Stimulated activated naive CD8-positive, alpha-beta T cell treated with anti-CD3 and anti-CD28 coated beads, Interleukin-15, amount 100 ng/mL, for 72 hours (primary cell): ENCODE measurements around the gene POLD3.
A peak's percentile ranks its signal among the peaks of the same experiment; 100 is the strongest.
"Not testable (repeated sequence)": the region's sequence is repeated elsewhere in the genome, so short reads cannot be mapped to it uniquely, and the experiment has no call there.

ENCODE experiments used
- ATAC-seq: fragments of 150-1000 bp; cut with Tn5 transposase; 2 replicates; pipeline ENCODE4 v1.10.0; 2021; ENCODE audit warnings: mild to moderate bottlenecking, moderate library complexity
- DNase-seq, 2 donors: peaks; one replicate each; pipeline ENCODE4 v3.0.0; 2021 to 2022
- H3K27ac Mint-ChIP-seq, 2 donors: one replicate each; pipeline ENCODE4 v1.8.0; 2022; ENCODE audit warnings: mild to moderate bottlenecking in 2 of 2, mixed read lengths in 2 of 2, moderate library complexity in 2 of 2
- H3K27me3 Mint-ChIP-seq: one replicate; pipeline ENCODE4 v1.8.0; 2022; ENCODE audit warnings: mixed read lengths
- H3K4me1 Mint-ChIP-seq: one replicate; pipeline ENCODE4 v1.8.0; 2022; ENCODE audit warnings: mild to moderate bottlenecking, mixed read lengths
- H3K4me3 Mint-ChIP-seq, 2 donors: one replicate each; pipeline ENCODE4 v1.8.0; 2022; ENCODE audit warnings: mild to moderate bottlenecking in 2 of 2, mixed read lengths in 2 of 2, moderate library complexity in 1 of 2
- H3K9me3 Mint-ChIP-seq, 2 donors: one replicate each; pipeline ENCODE4 v1.8.0; 2022; ENCODE audit warnings: mixed read lengths in 2 of 2

POLD3 gene

GRCh38 chr11:74642912-74643311 is 50.5 kb downstream of the POLD3 start:
- DNase-seq (no peak), ATAC-seq (no peak)
- H3K4me1 Mint-ChIP-seq, result no peaks in the 10 kb centered on the region
- H3K4me3 Mint-ChIP-seq, result no peak overlapping the region
- H3K27me3 Mint-ChIP-seq, result no peaks in the 10 kb centered on the region
- no peaks in the 10 kb centered on the region for H3K9me3 Mint-ChIP-seq
- H3K27ac Mint-ChIP-seq, result peak overlapping the region in 1 of 2 donors; percentile 30

DNA sequence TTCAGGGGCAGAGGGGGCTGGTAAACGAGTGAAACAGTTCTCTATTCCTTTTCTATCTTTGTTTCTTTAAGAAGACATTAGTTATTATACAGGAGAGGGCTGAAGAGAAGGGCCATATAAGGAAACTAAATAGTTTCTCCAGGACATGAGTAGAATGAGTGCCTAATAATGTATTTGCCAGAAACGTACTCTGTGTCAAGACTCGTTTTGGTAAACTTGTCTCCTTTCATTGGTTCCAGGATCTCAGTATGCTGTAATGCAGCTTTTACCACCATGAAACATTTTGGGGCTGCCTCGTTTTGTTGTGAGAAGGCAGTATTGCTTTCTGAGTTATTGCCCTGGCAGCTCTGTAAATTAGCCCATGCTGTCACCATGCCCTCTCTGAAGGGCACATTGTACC is 51.7 kb downstream of the POLD3 start:
- no peaks in the 10 kb centered on the region for H3K9me3 Mint-ChIP-seq
- no peak for ATAC-seq
- DNase-seq, result no peak
- H3K27me3 Mint-ChIP-seq, result no peaks in the 10 kb centered on the region
- no peak overlapping the region for H3K4me3 Mint-ChIP-seq
- no peaks in the 10 kb centered on the region for H3K4me1 Mint-ChIP-seq
- H3K27ac Mint-ChIP-seq, result peak overlapping the region in 1 of 2 donors; percentile 47

- ATAC-seq (no peak), DNase-seq (no peak)
- Mint-ChIP-seq H3K27ac (no peak overlapping the region), H3K9me3 (peaks cover 0 to 5% of the 10 kb centered on the region in 2 donors), H3K4me1 (no peaks in the 10 kb centered on the region), H3K27me3 (no peaks in the 10 kb centered on the region), H3K4me3 (no peak overlapping the region)
Observed at GRCh38 chr11:74646215-74646614, 53.8 kb downstream of the POLD3 start.

GRCh38 chr11:74646954-74647353 is 54.6 kb downstream of the POLD3 start:
- Mint-ChIP-seq H3K9me3 (peaks cover 0 to 5% of the 10 kb centered on the region in 2 donors), H3K27ac (no peak overlapping the region), H3K27me3 (no peaks in the 10 kb centered on the region), H3K4me3 (no peak overlapping the region), H3K4me1 (no peaks in the 10 kb centered on the region)
- ATAC-seq, result no peak
- DNase-seq, result no peak

DNA sequence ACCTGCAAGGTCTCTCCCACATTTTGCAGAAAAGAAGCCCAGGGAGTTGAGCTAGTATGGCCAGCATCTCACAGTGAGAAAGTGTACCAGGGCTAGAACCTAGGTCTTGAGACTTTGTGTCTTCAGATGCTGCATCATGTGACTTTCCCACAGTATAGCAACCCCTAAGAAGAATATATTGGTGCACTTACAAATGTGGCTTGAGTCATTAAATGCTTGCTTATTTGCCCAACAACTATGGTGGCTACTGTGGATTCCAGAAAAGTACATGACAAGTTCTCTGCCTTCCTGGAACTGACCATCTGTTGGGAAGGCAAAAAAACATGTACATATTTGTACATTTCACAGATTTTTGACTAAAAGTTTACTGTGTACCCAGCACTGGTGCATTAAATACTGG is 55.0 kb downstream of the POLD3 start:
- no peak overlapping the region for H3K4me3 Mint-ChIP-seq

DNA sequence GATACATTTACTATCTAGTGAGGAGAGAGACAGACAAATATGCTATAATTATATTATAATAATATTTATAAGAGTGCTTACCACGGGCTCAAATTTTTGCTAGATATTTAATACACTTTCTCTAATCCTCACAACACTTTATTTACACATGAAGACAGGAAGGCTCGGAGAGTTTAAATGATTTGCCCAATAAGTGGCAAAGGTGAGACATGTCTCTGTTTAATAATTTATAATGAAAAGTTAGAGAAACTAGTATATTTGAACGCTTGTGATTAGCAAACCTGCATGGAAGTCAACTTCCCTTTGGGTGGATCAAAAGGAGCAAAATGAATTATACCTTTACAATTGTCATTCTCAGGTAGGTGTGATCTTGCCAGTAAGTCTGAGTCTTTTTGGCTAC is 55.4 kb downstream of the POLD3 start:
- Mint-ChIP-seq H3K27me3 (no peaks in the 10 kb centered on the region), H3K4me3 (no peak overlapping the region), H3K4me1 (no peaks in the 10 kb centered on the region), H3K9me3 (peaks cover 0 to 5% of the 10 kb centered on the region in 2 donors), H3K27ac (no peak overlapping the region)
- ATAC-seq, result no peak
- DNase-seq, result no peak

More for the DNA sequence above, 55.0 kb downstream of the POLD3 start:
- H3K4me1 Mint-ChIP-seq, result no peaks in the 10 kb centered on the region
- ATAC-seq (no peak), DNase-seq (no peak)
- H3K27ac Mint-ChIP-seq, result no peak overlapping the region
- H3K9me3 Mint-ChIP-seq, result peaks cover 0 to 5% of the 10 kb centered on the region in 2 donors
- H3K27me3 Mint-ChIP-seq, result no peaks in the 10 kb centered on the region

GRCh38 chr11:74648894-74649293 is 56.5 kb downstream of the POLD3 start:
- ATAC-seq, result no peak
- Mint-ChIP-seq H3K27me3 (no peaks in the 10 kb centered on the region), H3K4me1 (no peaks in the 10 kb centered on the region), H3K9me3 (peaks cover 0 to 5% of the 10 kb centered on the region in 2 donors), H3K27ac (no peak overlapping the region), H3K4me3 (no peak overlapping the region)
- DNase-seq, result no peak

- Mint-ChIP-seq H3K9me3 (peaks cover 0 to 5% of the 10 kb centered on the region in 2 donors), H3K27me3 (no peaks in the 10 kb centered on the region), H3K4me3 (no peak overlapping the region), H3K4me1 (no peaks in the 10 kb centered on the region), H3K27ac (peak overlapping the region in 1 of 2 donors; percentile 80)
- DNase-seq (no peak), ATAC-seq (no peak)
Observed at GRCh38 chr11:74650498-74650897, 58.1 kb downstream of the POLD3 start.

GRCh38 chr11:74654976-74655375 is 62.6 kb downstream of the POLD3 start:
- ATAC-seq (no peak), DNase-seq (no peak)
- H3K27me3 Mint-ChIP-seq, result no peaks in the 10 kb centered on the region
- H3K4me3 Mint-ChIP-seq, result no peak overlapping the region
- H3K4me1 Mint-ChIP-seq, result no peaks in the 10 kb centered on the region
- no peak overlapping the region for H3K27ac Mint-ChIP-seq
- H3K9me3 Mint-ChIP-seq, result peaks cover 8 to 26% of the 10 kb centered on the region in 2 donors

GRCh38 chr11:74659124-74659523 is 66.7 kb downstream of the POLD3 start:
- not testable (repeated sequence) for H3K4me3 Mint-ChIP-seq, H3K27ac Mint-ChIP-seq, DNase-seq, H3K27me3 Mint-ChIP-seq, ATAC-seq, H3K4me1 Mint-ChIP-seq
- peaks cover 14 to 35% of the 10 kb centered on the region in 2 donors for H3K9me3 Mint-ChIP-seq

GRCh38 chr11:74662487-74663103 is 70.2 kb downstream of the POLD3 start:
- Mint-ChIP-seq H3K27ac (peak overlapping the region in 1 of 2 donors; percentile 55), H3K4me3 (no peak overlapping the region), H3K27me3 (no peaks in the 10 kb centered on the region), H3K4me1 (no peaks in the 10 kb centered on the region), H3K9me3 (peaks cover 14 to 35% of the 10 kb centered on the region in 2 donors)
- DNase-seq, result no peak
- ATAC-seq, result no peak

- no peaks in the 10 kb centered on the region for H3K27me3 Mint-ChIP-seq
- no peaks in the 10 kb centered on the region for H3K4me1 Mint-ChIP-seq
- peaks cover 14 to 30% of the 10 kb centered on the region in 2 donors for H3K9me3 Mint-ChIP-seq
- no peak overlapping the region for H3K27ac Mint-ChIP-seq
- DNase-seq, result no peak
- no peak overlapping the region for H3K4me3 Mint-ChIP-seq
- no peak for ATAC-seq
Observed at GRCh38 chr11:74663315-74663714, 70.9 kb downstream of the POLD3 start.

DNA sequence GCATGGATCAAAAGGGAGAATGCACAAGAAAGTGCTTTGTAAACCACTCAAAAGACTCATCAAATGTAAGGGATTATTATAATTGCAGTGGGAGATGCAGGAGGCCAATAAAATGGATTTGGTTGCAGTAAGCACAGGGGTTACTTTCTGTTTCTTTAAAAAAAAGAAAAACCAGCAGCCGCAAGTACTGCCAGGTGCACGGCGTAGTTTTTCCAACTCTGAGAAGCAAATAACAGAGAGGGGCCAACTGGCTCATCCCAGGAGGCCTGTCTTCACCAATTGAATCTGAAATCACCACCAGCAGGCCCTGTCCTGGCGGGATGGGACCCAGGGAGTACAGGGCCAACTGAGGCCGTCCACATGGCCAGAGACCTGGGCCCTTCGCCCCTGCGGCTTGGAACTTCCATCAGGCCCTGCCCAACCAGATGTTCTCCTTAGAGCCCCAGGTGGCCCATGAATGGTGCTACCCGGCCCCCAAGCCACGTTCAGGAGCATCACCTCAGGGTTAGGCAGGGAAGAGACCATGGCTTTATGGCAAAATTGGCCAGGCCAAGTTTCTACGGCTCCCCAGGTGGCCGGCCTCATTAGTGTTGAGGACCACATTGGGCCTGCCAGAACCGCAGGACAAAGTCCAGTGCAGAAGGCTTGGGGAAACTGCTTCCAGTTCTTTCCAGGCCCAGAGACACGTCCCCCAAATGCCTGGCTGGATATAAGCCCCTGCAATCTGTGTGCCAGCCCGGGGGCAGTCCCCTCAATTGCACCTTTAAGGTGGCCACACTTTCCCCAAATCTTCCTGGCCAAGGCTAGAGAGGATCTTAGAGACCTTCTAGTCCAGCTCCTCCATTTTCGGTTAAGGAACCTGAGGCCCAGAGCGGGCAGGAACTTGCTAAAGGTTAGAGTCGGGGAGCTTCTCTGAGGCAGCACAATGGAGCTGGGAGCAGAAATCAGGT is 77.1 kb downstream of the POLD3 start:
- Mint-ChIP-seq H3K27ac (no peak overlapping the region), H3K27me3 (no peaks in the 10 kb centered on the region), H3K9me3 (no peaks in the 10 kb centered on the region), H3K4me1 (no peaks in the 10 kb centered on the region), H3K4me3 (no peak overlapping the region)
- no peak for DNase-seq
- no peak for ATAC-seq

- no peaks in the 10 kb centered on the region for H3K9me3 Mint-ChIP-seq
- no peak for DNase-seq
- H3K27me3 Mint-ChIP-seq, result no peaks in the 10 kb centered on the region
- H3K27ac Mint-ChIP-seq, result no peak overlapping the region
- H3K4me1 Mint-ChIP-seq, result no peaks in the 10 kb centered on the region
- H3K4me3 Mint-ChIP-seq, result no peak overlapping the region
- no peak for ATAC-seq
Observed at GRCh38 chr11:74670171-74670570, 77.8 kb downstream of the POLD3 start.

- no peaks in the 10 kb centered on the region for H3K4me1 Mint-ChIP-seq
- ATAC-seq, result no peak
- no peak overlapping the region for H3K27ac Mint-ChIP-seq
- H3K9me3 Mint-ChIP-seq, result no peaks in the 10 kb centered on the region
- no peak for DNase-seq
- H3K27me3 Mint-ChIP-seq, result no peaks in the 10 kb centered on the region
- H3K4me3 Mint-ChIP-seq, result no peak overlapping the region
Observed at GRCh38 chr11:74671520-74672196, 79.3 kb downstream of the POLD3 start.
